PFSK-1 (cell line): ENCODE measurements around the gene WDR82.

Experiments used
- FOXP2 ChIP-seq: optimal IDR thresholded peaks from 2 replicates; pipeline ENCODE3; 2011; ENCODE audit warnings: borderline replicate concordance, control low read depth, inconsistent platforms; ENCODE audit not compliant: insufficient read depth; ENCODE audit errors: extremely low read length, extremely low read depth
- POLR2AphosphoS5 ChIP-seq: IDR thresholded peaks from 2 replicates; pipeline ENCODE4 v1.6.1; 2012; ENCODE audit warnings: low read depth, mild to moderate bottlenecking, control low read depth, low read length, moderate library complexity
- REST ChIP-seq, 2 experiments: IDR thresholded peaks; 2 replicates each; pipeline versions ENCODE4 v1.6.1 to v1.8.0; 2011 to 2012; ENCODE audit warnings: low read depth in 2 of 2, low read length in 2 of 2, control low read depth in 1 of 2, inconsistent platforms in 1 of 2, mild to moderate bottlenecking in 1 of 2, moderate library complexity in 1 of 2; ENCODE audit not compliant: insufficient read depth in 1 of 2
- SIN3A ChIP-seq: IDR thresholded peaks from 2 replicates; pipeline ENCODE4 v1.6.1; 2012; ENCODE audit warnings: mild to moderate bottlenecking, low read length, moderate library complexity, borderline replicate concordance; ENCODE audit not compliant: insufficient read depth
- TAF1 ChIP-seq: IDR thresholded peaks from 2 replicates; pipeline ENCODE4 v1.6.1; 2012; ENCODE audit warnings: low read length, control low read depth, borderline replicate concordance; ENCODE audit not compliant: insufficient read depth

- TF ChIP-seq REST (IDR thresholded peaks at IDR 0.05; ENCODE audit: insufficient read depth in 1 of 2, low read depth in 2 of 2, low read length in 2 of 2) (no peak), POLR2AphosphoS5 (no peak), TAF1 (no peak), FOXP2 (no peak), SIN3A (no peak)
These were observed 44.0 kb upstream of the WDR82 start for GRCh38 chr3:52322466-52322865.
